Keratinocyte (primary cell): ENCODE data around the gene YPEL4. TPM values are rescaled to one million over a fixed set of nuclear protein-coding genes. Genes with fewer than 3 reads are reported as not detected.

ENCODE experiments used
- DNase-seq: peaks from one replicate; pipeline ENCODE4 v3.0.0-alpha.2; 2011; ENCODE audit warnings: low read depth, missing footprints, low spot score
- FAIRE-seq: peaks from 2 replicates; lab custom pipeline; 2011; peaks lifted over from hg19 to GRCh38; lab: Jason Lieb, UNC
- H2AFZ ChIP-seq: 2 replicates; pipeline ENCODE4 v1.6.0; 2012; ENCODE audit warnings: low read length, control low read depth, inconsistent platforms; ENCODE audit not compliant: control insufficient read depth
- H3K27ac ChIP-seq: 2 replicates; pipeline ENCODE4 v1.5.1; 2011; ENCODE audit warnings: low read length; ENCODE audit not compliant: control insufficient read depth, insufficient read depth
- H3K27me3 ChIP-seq: 3 replicates; pipeline ENCODE4 v1.6.0; 2011; ENCODE audit warnings: low read length; ENCODE audit not compliant: control insufficient read depth, insufficient read depth; ENCODE audit errors: extremely low read depth
- H3K36me3 ChIP-seq, 2 experiments: 2 replicates in 1 of 2; 3 replicates in 1 of 2; pipeline ENCODE4 v1.5.1; 2011; ENCODE audit warnings: low read length in 2 of 2, mild to moderate bottlenecking in 1 of 2; ENCODE audit not compliant: control insufficient read depth in 2 of 2, insufficient read depth in 2 of 2; ENCODE audit errors: extremely low read depth in 1 of 2
- H3K4me1 ChIP-seq: 3 replicates; pipeline ENCODE4 v1.5.1; 2011; ENCODE audit warnings: low read length; ENCODE audit not compliant: control insufficient read depth, insufficient read depth; ENCODE audit errors: extremely low read depth
- H3K4me2 ChIP-seq: 3 replicates; pipeline ENCODE4 v1.6.0; 2011; ENCODE audit warnings: low read depth, low read length; ENCODE audit not compliant: control insufficient read depth, insufficient read depth; ENCODE audit errors: extremely low read depth
- H3K4me3 ChIP-seq, 3 experiments: fragments of 200-600 bp in 1 of 3; sonication (generic) in 1 of 3; 2 replicates in 2 of 3; 3 replicates in 1 of 3; pipeline ENCODE4 v1.5.1; 2011 to 2016; ENCODE audit warnings: low read length in 3 of 3, mild to moderate bottlenecking in 3 of 3, control low read depth in 2 of 3, inconsistent platforms in 1 of 3, low read depth in 1 of 3, mixed read lengths in 1 of 3, mixed run types in 1 of 3, moderate library complexity in 1 of 3; ENCODE audit not compliant: control insufficient read depth in 2 of 3, insufficient read depth in 2 of 3; ENCODE audit errors: extremely low read depth in 1 of 3
- H3K79me2 ChIP-seq: 2 replicates; pipeline ENCODE4 v1.6.0; 2012; ENCODE audit warnings: low read length; ENCODE audit not compliant: control insufficient read depth, insufficient read depth
- H3K9ac ChIP-seq: 3 replicates; pipeline ENCODE4 v1.6.0; 2011; ENCODE audit warnings: low read length; ENCODE audit not compliant: control insufficient read depth, insufficient read depth; ENCODE audit errors: extremely low read depth
- H3K9me1 ChIP-seq: 3 replicates; pipeline ENCODE4 v1.6.0; 2011; ENCODE audit warnings: low read length; ENCODE audit not compliant: control insufficient read depth, insufficient read depth; ENCODE audit errors: extremely low read depth
- H3K9me3 ChIP-seq: 2 replicates; pipeline ENCODE4 v1.5.1; 2012; ENCODE audit warnings: low read depth, low read length; ENCODE audit not compliant: control insufficient read depth
- H4K20me1 ChIP-seq: 3 replicates; pipeline ENCODE4 v1.6.0; 2011; ENCODE audit warnings: low read length; ENCODE audit not compliant: control insufficient read depth, insufficient read depth; ENCODE audit errors: extremely low read depth
- CTCF ChIP-seq, 3 experiments: IDR thresholded peaks in 1 of 3; conservative IDR thresholded peaks in 1 of 3; optimal IDR thresholded peaks in 1 of 3; 2 replicates in 2 of 3; 3 replicates in 1 of 3; pipeline versions ENCODE3 to v1.5.1; 2011; ENCODE audit warnings: low read length in 3 of 3, mild to moderate bottlenecking in 3 of 3, moderate library complexity in 2 of 3, control low read depth in 1 of 3, inconsistent platforms in 1 of 3; ENCODE audit not compliant: insufficient read depth in 2 of 3; ENCODE audit errors: extremely low read depth in 1 of 3
- EZH2 ChIP-seq: IDR thresholded peaks from one replicate; pipeline ENCODE4 v1.6.1; 2012; ENCODE audit warnings: inconsistent platforms, mild to moderate bottlenecking, low read length, moderate library complexity
- dilution Hi-C: fragments of 300-500 bp; cut with MboI; formaldehyde crosslinking; loops from one replicate; pipeline ENCODE4 v1.7.0; 2020; ENCODE audit warnings: low sequenced_read_pairs; ENCODE audit not compliant: extremely low pct_ligation_motif_present
- polyA plus RNA-seq, 5 experiments: library from polyadenylated mRNA; depleted of rRNA in 3 of 5; stranded (reverse) in 3 of 5; stranded (forward) in 1 of 5; unstranded in 1 of 5; fragments of >200 nt; gene quantifications; 1 replicate in 1 of 5; 2 replicates in 3 of 5; 3 replicates in 1 of 5; pipeline versions ENCODE4 v1.2.1 to v1.2.3, GENCODE V29; 2011 to 2012; ENCODE audit warnings: missing spikeins in 2 of 5, low read depth in 1 of 5, low replicate concordance in 1 of 5

Gene YPEL4
- polyA plus RNA-seq, 1 donor (not counting 4 experiments of a cell fraction or from before 2014, with no cell fraction given), result not detected

GRCh38 chr11:57618438-57618837 is 31.3 kb downstream of the YPEL4 start:
- dilution Hi-C loops, result no loop called here
- Histone ChIP-seq H3K27ac (no peak overlapping the region), H2AFZ (no peak overlapping the region), H3K27me3 (peaks cover 7% of the 10 kb centered on the region), H3K4me2 (no peak overlapping the region), H3K4me1 (no peaks in the 10 kb centered on the region), H3K9me1 (no peaks in the 10 kb centered on the region), H3K4me3 (no peak overlapping the region), H3K9ac (no peak overlapping the region), H3K79me2 (no peaks in the 10 kb centered on the region), H3K36me3 (no peaks in the 10 kb centered on the region), H3K9me3 (no peaks in the 10 kb centered on the region), H4K20me1 (no peaks in the 10 kb centered on the region)
- peak; percentile 20 for FAIRE-seq
- no peak for TF ChIP-seq CTCF (optimal IDR thresholded peaks at IDR 0.05 in 1 of 3, IDR thresholded peaks at IDR 0.05 in 1 of 3, conservative IDR thresholded peaks at IDR 0.05 in 1 of 3; ENCODE audit: extremely low read depth in 1 of 3, insufficient read depth in 2 of 3, low read length in 3 of 3)
- no peak for TF ChIP-seq EZH2
- DNase-seq, result no peak

- H3K36me3 ChIP-seq, result no peaks in the 10 kb centered on the region
- no peak overlapping the region for H3K27ac ChIP-seq
- H3K27me3 ChIP-seq, result peaks cover 8% of the 10 kb centered on the region
- no peaks in the 10 kb centered on the region for H3K9me3 ChIP-seq
- dilution Hi-C loops, result no loop called here
- no peak for TF ChIP-seq CTCF (optimal IDR thresholded peaks at IDR 0.05 in 1 of 3, IDR thresholded peaks at IDR 0.05 in 1 of 3, conservative IDR thresholded peaks at IDR 0.05 in 1 of 3; ENCODE audit: extremely low read depth in 1 of 3, insufficient read depth in 2 of 3, low read length in 3 of 3)
- no peak for TF ChIP-seq EZH2
- DNase-seq (no peak), FAIRE-seq (no peak)
- H3K4me3 ChIP-seq, result no peak overlapping the region
- no peaks in the 10 kb centered on the region for H3K79me2 ChIP-seq
- no peak overlapping the region for H3K4me2 ChIP-seq
- H3K4me1 ChIP-seq, result no peaks in the 10 kb centered on the region
- no peaks in the 10 kb centered on the region for H4K20me1 ChIP-seq
- no peaks in the 10 kb centered on the region for H3K9me1 ChIP-seq
- H3K9ac ChIP-seq, result no peak overlapping the region
- no peak overlapping the region for H2AFZ ChIP-seq
Measured at GRCh38 chr11:57616595-57616994, 33.1 kb downstream of the YPEL4 start.
